Endothelial cell of umbilical vein (primary cell): ENCODE results near the gene STOM. TPM values are rescaled to one million over a fixed set of nuclear protein-coding genes. Genes with fewer than 3 reads are reported as not detected.

ENCODE experiments used
- BruUV-seq: library from RNA; stranded (reverse); fragments of 400-500 nt; replicated peaks from 2 replicates; lab custom pipeline; 2021; lab: Mats Ljungman, UMichigan
- CTCF ChIA-PET: fragments of 300-600, 350-600 bp; sonication (Branson Sonifier 250); formaldehyde crosslinking; loops from one replicate; lab custom pipeline; 2021; ENCODE audit warnings: antibody characterized with exemption, inconsistent platforms; lab: Charles Lee
- POLR2A ChIA-PET: fragments of 300-600, 350-600 bp; sonication (Branson Sonifier 250); formaldehyde crosslinking; loops from one replicate; lab custom pipeline; 2021; ENCODE audit warnings: antibody characterized with exemption, inconsistent platforms; lab: Charles Lee
- DNase-seq: peaks from one replicate; pipeline ENCODE4 v3.0.0-alpha.2; 2011; ENCODE audit warnings: low read depth, low spot score
- FAIRE-seq: peaks from 2 replicates; lab custom pipeline; 2011; peaks lifted over from hg19 to GRCh38; lab: Jason Lieb, UNC
- H2AFZ ChIP-seq: 2 replicates; pipeline ENCODE4 v1.6.0; 2012; ENCODE audit warnings: low read depth, low read length, control low read depth, inconsistent platforms
- H3K27ac ChIP-seq: 2 replicates; pipeline ENCODE4 v1.5.1; 2011; ENCODE audit warnings: low read depth, mild to moderate bottlenecking, control low read depth, low read length, moderate library complexity; ENCODE audit not compliant: insufficient read depth
- H3K27me3 ChIP-seq, 2 experiments: 2 replicates each; pipeline versions ENCODE4 v1.6.0 to v1.6.1; 2011; ENCODE audit warnings: low read length in 2 of 2, mixed read lengths in 1 of 2; ENCODE audit not compliant: control insufficient read depth in 2 of 2, insufficient read depth in 2 of 2
- H3K36me3 ChIP-seq, 2 experiments: 2 replicates in 1 of 2; 3 replicates in 1 of 2; pipeline ENCODE4 v1.5.1; 2011; ENCODE audit warnings: low read length in 2 of 2, mild to moderate bottlenecking in 1 of 2, moderate library complexity in 1 of 2; ENCODE audit not compliant: control insufficient read depth in 2 of 2, insufficient read depth in 2 of 2; ENCODE audit errors: extremely low read depth in 1 of 2
- H3K4me1 ChIP-seq: 3 replicates; pipeline ENCODE4 v1.5.1; 2011; ENCODE audit warnings: mild to moderate bottlenecking, low read length; ENCODE audit not compliant: control insufficient read depth, insufficient read depth; ENCODE audit errors: extremely low read depth
- H3K4me2 ChIP-seq: 2 replicates; pipeline ENCODE4 v1.6.1; 2011; ENCODE audit warnings: low read length, control low read depth, mixed read lengths; ENCODE audit not compliant: insufficient read depth
- H3K4me3 ChIP-seq, 3 experiments: fragments of 200-600 bp in 1 of 3; sonication (generic), shearing (Covaris generic) in 1 of 3; replicated peaks in 1 of 3; 2 replicates each; pipeline ENCODE4 v1.5.1; 2011 to 2016; ENCODE audit warnings: control low read depth in 3 of 3, low read length in 3 of 3, mild to moderate bottlenecking in 2 of 3, inconsistent platforms in 1 of 3, low read depth in 1 of 3, moderate library complexity in 1 of 3; ENCODE audit not compliant: insufficient read depth in 1 of 3
- H3K79me2 ChIP-seq: 2 replicates; pipeline ENCODE4 v1.6.0; 2012; ENCODE audit warnings: low read length, inconsistent platforms; ENCODE audit not compliant: control insufficient read depth, insufficient read depth
- H3K9ac ChIP-seq: replicated peaks from 2 replicates; pipeline ENCODE3; 2011; ENCODE audit warnings: low read length, control low read depth; ENCODE audit not compliant: insufficient read depth; ENCODE audit errors: extremely low read depth
- H3K9me1 ChIP-seq: replicated peaks from 3 replicates; pipeline ENCODE4 v1.6.0; 2011; ENCODE audit warnings: mild to moderate bottlenecking, low read length; ENCODE audit not compliant: control insufficient read depth, insufficient read depth; ENCODE audit errors: extremely low read depth
- H3K9me3 ChIP-seq: replicated peaks from 2 replicates; pipeline ENCODE4 v1.5.1; 2012; ENCODE audit warnings: low read length, inconsistent platforms; ENCODE audit not compliant: control insufficient read depth, insufficient read depth
- H4K20me1 ChIP-seq: replicated peaks from 2 replicates; pipeline ENCODE3; 2011; ENCODE audit warnings: mild to moderate bottlenecking, low read length; ENCODE audit not compliant: control insufficient read depth, insufficient read depth; ENCODE audit errors: extremely low read depth
- CTCF ChIP-seq, 2 donors: IDR thresholded peaks; 1 replicate in 1 of 2; 2 replicates in 1 of 2; pipeline ENCODE4 v1.5.1; 2011; ENCODE audit warnings: low read length in 2 of 2, mild to moderate bottlenecking in 2 of 2, moderate library complexity in 2 of 2, control low read depth in 1 of 2, inconsistent platforms in 1 of 2, low read depth in 1 of 2; ENCODE audit not compliant: insufficient read depth in 1 of 2; ENCODE audit errors: extremely low read depth in 1 of 2
- EZH2 ChIP-seq: IDR thresholded peaks from 2 replicates; pipeline ENCODE4 v1.6.1; 2012; ENCODE audit warnings: borderline replicate concordance, low read depth, mild to moderate bottlenecking, moderate library complexity, low read length, inconsistent platforms; ENCODE audit not compliant: severe bottlenecking
- JUN ChIP-seq: IDR thresholded peaks from 2 replicates; pipeline ENCODE4 v1.6.1; 2011; ENCODE audit warnings: borderline replicate concordance, low read depth; ENCODE audit not compliant: insufficient read length, insufficient read depth
- MAX ChIP-seq: IDR thresholded peaks from 2 replicates; pipeline ENCODE4 v1.6.1; 2011; ENCODE audit not compliant: insufficient read depth, insufficient read length
- dilution Hi-C: fragments of 300-500 bp; cut with MboI; formaldehyde crosslinking; loops from one replicate; pipeline ENCODE4 v1.15.0; 2019; ENCODE audit warnings: low sequenced_read_pairs; ENCODE audit not compliant: extremely low pct_ligation_motif_present
- intact Hi-C: fragments of 100-400 bp; cut with micrococcal nuclease; formaldehyde crosslinking; loops from one replicate; pipeline ENCODE4 v1.10.0; 2022
- polyA plus RNA-seq, 4 experiments: library from polyadenylated mRNA; depleted of rRNA in 3 of 4; stranded (reverse) in 3 of 4; unstranded in 1 of 4; fragments of >200 nt; gene quantifications; 2 replicates each; pipeline versions ENCODE4 v1.2.1 to v1.2.3, GENCODE V29; 2011 to 2012; ENCODE audit warnings: missing spikeins in 1 of 4
- total RNA-seq: library from RNA; stranded (reverse); gene quantifications from 2 replicates; pipeline ENCODE4 v1.2.3, GENCODE V29; 2021

Gene STOM
- total and polyA plus RNA-seq, 2 donors (not counting 3 experiments of a cell fraction or from before 2014, with no cell fraction given), result 153 to 170 TPM

GRCh38 chr9:121326130-121326838, 43.8 kb downstream of the STOM start:
- ChIA-PET POLR2A (no interaction called here), CTCF (interaction anchor here (0.8 to 3.0 kb wide), 6 partner anchors 25 to 74 kb away, joined by 4 to 12 read pairs (median 8); no protein-coding TSS in a partner anchor)
- no peak overlapping the region for H2AFZ ChIP-seq
- H4K20me1 ChIP-seq, result no peaks in the 10 kb centered on the region
- no peaks in the 10 kb centered on the region for H3K9me1 ChIP-seq
- peaks cover 28% of the 10 kb centered on the region for H3K4me1 ChIP-seq
- H3K4me2 ChIP-seq, result no peak overlapping the region
- H3K79me2 ChIP-seq, result no peaks in the 10 kb centered on the region
- H3K27me3 ChIP-seq, result no peaks in the 10 kb centered on the region
- dilution Hi-C loops (no loop called here), intact Hi-C loops (loop anchor here (1.0 kb wide), 3 partner anchors 28 to 68 kb away; partner anchors contain the start of gene STOM)
- H3K9ac ChIP-seq, result peak overlapping the region; percentile 14
- peak overlapping the region; percentile 50 for H3K27ac ChIP-seq
- no peak overlapping the region for H3K4me3 ChIP-seq
- peak; percentile 83 for DNase-seq
- FAIRE-seq, result peak; percentile 99
- TF ChIP-seq JUN (peak; percentile 21), MAX (no peak)
- BruUV-seq, result TSS peak; percentile 32
- peaks cover 3 to 28% of the 10 kb centered on the region in 2 experiments for H3K36me3 ChIP-seq
- no peaks in the 10 kb centered on the region for H3K9me3 ChIP-seq

GRCh38 chr9:121325387-121325786, 44.7 kb downstream of the STOM start:
- no TSS peak for BruUV-seq
- Histone ChIP-seq H3K9ac (peak overlapping the region; percentile 5), H4K20me1 (no peaks in the 10 kb centered on the region), H3K36me3 (peaks cover 3 to 26% of the 10 kb centered on the region in 2 experiments), H3K4me1 (peaks cover 28% of the 10 kb centered on the region), H3K4me2 (no peak overlapping the region), H3K4me3 (no peak overlapping the region), H3K9me1 (no peaks in the 10 kb centered on the region), H2AFZ (no peak overlapping the region), H3K79me2 (no peaks in the 10 kb centered on the region), H3K9me3 (no peaks in the 10 kb centered on the region), H3K27me3 (no peaks in the 10 kb centered on the region), H3K27ac (peak overlapping the region; percentile 50)
- FAIRE-seq (peak; percentile 85), DNase-seq (peak; percentile 63)
- TF ChIP-seq CTCF (IDR thresholded peaks at IDR 0.05; ENCODE audit: extremely low read depth in 1 of 2, insufficient read depth in 1 of 2, low read depth in 1 of 2, low read length in 2 of 2), result peak; percentile 31 to 36
- no peak for TF ChIP-seq EZH2
- dilution Hi-C loops, result no loop called here
- intact Hi-C loops, result no loop called here
- CTCF ChIA-PET, result interaction anchor here (0.6 to 3.0 kb wide), 6 partner anchors 9 to 75 kb away, joined by 3 to 12 read pairs (median 8); no protein-coding TSS in a partner anchor
- POLR2A ChIA-PET, result no interaction called here
